H1 (cell line): ENCODE results near the gene HIPK3. TPM values are rescaled to one million over a fixed set of nuclear protein-coding genes. Genes with fewer than 3 reads are reported as not detected.
"Not testable (repeated sequence)": the region's sequence is repeated elsewhere in the genome, so short reads cannot be mapped to it uniquely, and the experiment has no call there.

Experiments
- CTCF ChIA-PET: fragments of 300-600 bp; sonication (Branson Sonifier 250); formaldehyde crosslinking; loops from one replicate; lab custom pipeline; 2021; ENCODE audit not compliant: partially characterized antibody; lab: Charles Lee
- POLR2A ChIA-PET: fragments of 300-600 bp; sonication (Branson Sonifier 250); formaldehyde crosslinking; loops from one replicate; lab custom pipeline; 2021; ENCODE audit warnings: inconsistent platforms; ENCODE audit not compliant: partially characterized antibody; lab: Charles Lee
- DNase-seq, 2 experiments: peaks; one replicate each; pipeline versions ENCODE4 v3.0.0 to v3.0.0-alpha.2; 2010 to 2022; ENCODE audit warnings: low spot score in 2 of 2, low read depth in 1 of 2, mixed read lengths in 1 of 2
- FAIRE-seq: peaks from 2 replicates; lab custom pipeline; 2011; peaks lifted over from hg19 to GRCh38; lab: Jason Lieb, UNC
- H2AFZ ChIP-seq: 2 replicates; pipeline ENCODE4 v1.8.1; 2012; ENCODE audit warnings: low read length, inconsistent platforms
- H2AK5ac ChIP-seq: 2 replicates; pipeline ENCODE4 v1.6.1; 2013; ENCODE audit warnings: low read depth, low read length
- H2BK120ac ChIP-seq: replicated peaks from 2 replicates; pipeline ENCODE3; 2013; ENCODE audit warnings: low read depth, low read length, inconsistent platforms
- H2BK12ac ChIP-seq: 2 replicates; pipeline ENCODE4 v1.6.1; 2013; ENCODE audit warnings: low read depth, low read length
- H2BK15ac ChIP-seq: 2 replicates; pipeline ENCODE4 v1.6.1; 2013; ENCODE audit warnings: low read length
- H2BK20ac ChIP-seq: 2 replicates; pipeline ENCODE4 v1.6.1; 2013; ENCODE audit warnings: low read length
- H2BK5ac ChIP-seq: 2 replicates; pipeline ENCODE4 v1.6.1; 2013; ENCODE audit warnings: low read depth, low read length
- H3K14ac ChIP-seq: 2 replicates; pipeline ENCODE4 v1.6.1; 2013; ENCODE audit warnings: inconsistent platforms; ENCODE audit not compliant: insufficient read length
- H3K18ac ChIP-seq: 2 replicates; pipeline ENCODE4 v1.6.1; 2013; ENCODE audit warnings: low read length; ENCODE audit errors: extremely low read depth
- H3K23ac ChIP-seq: 2 replicates; pipeline ENCODE4 v1.6.1; 2013; ENCODE audit warnings: inconsistent platforms; ENCODE audit not compliant: insufficient read length
- H3K23me2 ChIP-seq: 2 replicates; pipeline ENCODE4 v1.6.1; 2013; ENCODE audit warnings: low read depth, low read length
- H3K27ac ChIP-seq: 2 replicates; pipeline ENCODE4 v1.6.1; 2011; ENCODE audit warnings: low read depth, low read length, inconsistent platforms
- H3K27me3 ChIP-seq, 4 experiments: replicated peaks in 1 of 4; 1 replicate in 1 of 4; 2 replicates in 3 of 4; pipeline versions ENCODE4 v1.6.1 to v1.8.1; 2011 to 2013; ENCODE audit warnings: low read length in 3 of 4, mild to moderate bottlenecking in 3 of 4, inconsistent platforms in 2 of 4, mixed read lengths in 2 of 4, moderate library complexity in 1 of 4; ENCODE audit not compliant: control insufficient read depth in 3 of 4, insufficient read depth in 3 of 4; ENCODE audit errors: extremely low read depth in 1 of 4
- H3K36me3 ChIP-seq, 4 experiments: 2 replicates each; pipeline versions ENCODE4 v1.6.1 to v1.8.1; 2011 to 2013; ENCODE audit warnings: mild to moderate bottlenecking in 4 of 4, low read length in 3 of 4, moderate library complexity in 2 of 4, control low read depth in 1 of 4, inconsistent platforms in 1 of 4; ENCODE audit not compliant: insufficient read depth in 4 of 4, control insufficient read depth in 2 of 4
- H3K4ac ChIP-seq: replicated peaks from 2 replicates; pipeline ENCODE3; 2013; ENCODE audit warnings: low read length, low read depth, mixed read lengths, inconsistent platforms; ENCODE audit not compliant: insufficient read length
- H3K4me1 ChIP-seq, 4 experiments: replicated peaks in 1 of 4; 1 replicate in 1 of 4; 2 replicates in 3 of 4; pipeline versions ENCODE4 v1.6.1 to v1.8.1; 2011 to 2013; ENCODE audit warnings: low read length in 3 of 4, inconsistent platforms in 2 of 4, mixed read lengths in 1 of 4; ENCODE audit not compliant: insufficient read depth in 4 of 4, control insufficient read depth in 3 of 4
- H3K4me2 ChIP-seq, 2 experiments: 2 replicates each; pipeline versions ENCODE4 v1.6.1 to v1.8.1; 2011 to 2013; ENCODE audit warnings: low read depth in 2 of 2, low read length in 2 of 2, control low read depth in 1 of 2, inconsistent platforms in 1 of 2, mild to moderate bottlenecking in 1 of 2; ENCODE audit not compliant: insufficient read depth in 1 of 2
- H3K4me3 ChIP-seq, 4 experiments: fragments of 200-600, 300-600 bp in 1 of 4; sonication (generic), shearing (Covaris generic), sonication (Bioruptor Twin) in 1 of 4; 2 replicates each; pipeline versions ENCODE4 v1.5.1 to v1.8.1; 2011 to 2016; ENCODE audit warnings: low read length in 4 of 4, low read depth in 3 of 4, control low read depth in 2 of 4, inconsistent platforms in 2 of 4, mild to moderate bottlenecking in 2 of 4, mixed read lengths in 1 of 4, moderate library complexity in 1 of 4; ENCODE audit not compliant: insufficient read depth in 2 of 4; ENCODE audit errors: extremely low read depth in 1 of 4
- H3K56ac ChIP-seq: replicated peaks from 2 replicates; pipeline ENCODE3; 2013; ENCODE audit warnings: low read depth, mild to moderate bottlenecking, mixed read lengths, low read length, inconsistent platforms; ENCODE audit not compliant: insufficient read length
- H3K79me1 ChIP-seq: 2 replicates; pipeline ENCODE4 v1.6.1; 2013; ENCODE audit warnings: low read depth, low read length, control low read depth
- H3K79me2 ChIP-seq, 2 experiments: 2 replicates each; pipeline versions ENCODE4 v1.6.1 to v1.8.1; 2012 to 2013; ENCODE audit warnings: low read length in 2 of 2, mild to moderate bottlenecking in 2 of 2, inconsistent platforms in 1 of 2; ENCODE audit not compliant: insufficient read depth in 2 of 2, control insufficient read depth in 1 of 2
- H3K9ac ChIP-seq, 4 experiments: replicated peaks in 1 of 4; 1 replicate in 1 of 4; 2 replicates in 3 of 4; pipeline versions ENCODE4 v1.6.1 to v1.8.1; 2011 to 2013; ENCODE audit warnings: low read depth in 3 of 4, low read length in 3 of 4, control low read depth in 2 of 4, mild to moderate bottlenecking in 2 of 4, moderate library complexity in 2 of 4, inconsistent platforms in 1 of 4; ENCODE audit errors: extremely low read depth in 1 of 4
- H3K9me3 ChIP-seq, 2 experiments: 2 replicates each; pipeline versions ENCODE4 v1.6.1 to v1.8.1; 2012 to 2013; ENCODE audit warnings: mild to moderate bottlenecking in 2 of 2, moderate library complexity in 2 of 2, control low read depth in 1 of 2, inconsistent platforms in 1 of 2, low read depth in 1 of 2, low read length in 1 of 2, mixed read lengths in 1 of 2; ENCODE audit not compliant: insufficient read depth in 2 of 2
- H4K20me1 ChIP-seq, 2 experiments: replicated peaks in 1 of 2; 2 replicates each; pipeline versions ENCODE3 to v1.8.1; 2011 to 2013; ENCODE audit warnings: inconsistent platforms in 2 of 2, low read length in 2 of 2, mild to moderate bottlenecking in 1 of 2; ENCODE audit not compliant: insufficient read depth in 2 of 2, control insufficient read depth in 1 of 2
- H4K5ac ChIP-seq: 2 replicates; pipeline ENCODE4 v1.6.1; 2013; ENCODE audit warnings: low read length, low read depth, mixed read lengths, inconsistent platforms; ENCODE audit not compliant: insufficient read length
- H4K8ac ChIP-seq: 2 replicates; pipeline ENCODE4 v1.8.0; 2013; ENCODE audit warnings: mild to moderate bottlenecking, moderate library complexity, low read length, inconsistent platforms; ENCODE audit not compliant: insufficient read depth; ENCODE audit errors: extremely low read depth
- H4K91ac ChIP-seq: replicated peaks from 2 replicates; pipeline ENCODE3; 2013; ENCODE audit warnings: low read length, mixed read lengths, inconsistent platforms; ENCODE audit not compliant: insufficient read length
- KDM1A ChIP-seq: fragments of 200-600, 300-600 bp; sonication (generic); IDR thresholded peaks from 2 replicates; pipeline ENCODE4 v1.7.1; 2016; ENCODE audit warnings: mild to moderate bottlenecking, low read length, borderline replicate concordance
- WGBS, 2 experiments: shearing (Covaris generic) in 1 of 2; methylation state at CpG; one replicate each; pipeline versions ENCODE4 v1.1.6 to v1.1.7; 2013 to 2015; ENCODE audit warnings: low lambda C conversion rate in 2 of 2, mixed read lengths in 2 of 2, inconsistent platforms in 1 of 2, low coverage in 1 of 2, missing lambda C conversion rate in 1 of 2; ENCODE audit not compliant: insufficient replicate concordance in 2 of 2, insufficient coverage in 1 of 2, insufficient read length in 1 of 2; ENCODE audit errors: extremely low coverage in 1 of 2, missing lambda C conversion rate in 1 of 2; 5-methylcytosine and 5-hydroxymethylcytosine counted together
- polyA plus RNA-seq, 7 experiments: library from polyadenylated mRNA; depleted of rRNA in 3 of 7; stranded (reverse) in 5 of 7; unstranded in 2 of 7; fragments of >200 nt in 5 of 7; fragments of 200-250 nt in 2 of 7; gene quantifications; 1 replicate in 5 of 7; 2 replicates in 1 of 7; 4 replicates in 1 of 7; pipeline versions ENCODE4 v1.2.1 to v1.2.3, GENCODE V29; 2011 to 2013; ENCODE audit warnings: missing spikeins in 2 of 7, mixed read lengths in 2 of 7
- total RNA-seq: library from RNA; stranded (reverse); fragmentation: NEBNext Ultra II Directional; extraction: Animal tissue kit (Norgen Biotek cat#: 25700); gene quantifications from 2 replicates; pipeline ENCODE4 v1.2.1, GENCODE V29; 2021

The HIPK3 gene
- total and polyA plus RNA-seq, 2 of the 8 experiments (the other 6 are each of a cell fraction or from before 2014, with no cell fraction given): 5.0 to 22.3 TPM

- not testable (repeated sequence) for H3K27me3 ChIP-seq, H3K4ac ChIP-seq, FAIRE-seq, H2BK15ac ChIP-seq, H3K18ac ChIP-seq, H2AFZ ChIP-seq, H3K9ac ChIP-seq, H2BK12ac ChIP-seq, H4K91ac ChIP-seq, H4K20me1 ChIP-seq, H2BK20ac ChIP-seq, H3K79me1 ChIP-seq, H2AK5ac ChIP-seq, H3K4me2 ChIP-seq, H3K56ac ChIP-seq, H4K5ac ChIP-seq, H3K36me3 ChIP-seq, H3K4me3 ChIP-seq, H3K14ac ChIP-seq, H3K23me2 ChIP-seq, H3K4me1 ChIP-seq, H3K23ac ChIP-seq, H2BK5ac ChIP-seq, DNase-seq, H4K8ac ChIP-seq, H3K9me3 ChIP-seq, H2BK120ac ChIP-seq, H3K27ac ChIP-seq
- 0 out of 2 replicates have a peak, but pooled peaks have one; percentile 24 for TF ChIP-seq KDM1A
- CTCF ChIA-PET: interaction anchor here (1.1 to 1.7 kb wide), 2 partner anchors 13 to 96 kb away, joined by 4 read pairs; no protein-coding TSS in a partner anchor
- POLR2A ChIA-PET: interaction anchor here (1.6 kb wide), 1 partner anchor 13 kb away, joined by 5 read pairs; no protein-coding TSS in a partner anchor
- H3K79me2 ChIP-seq: peaks cover 0 to 74% of the 10 kb centered on the region in 2 experiments; a peak in 3 of 4 replicates
- WGBS, 2 experiments: 75% methylated on average over 1 of the region's 1 CpG; no CpG with 5 or more reads in 1 of the 2 experiments
Observed at GRCh38 chr11:33261350-33261749, 4.2 kb downstream of the HIPK3 start.
